WI38 (cell line): ENCODE results near the gene CDC16.

Experiments
- H3K4me3 ChIP-seq: 2 replicates; pipeline ENCODE4 v1.5.1; 2011; ENCODE audit warnings: low read depth, mild to moderate bottlenecking, control low read depth, low read length
- CTCF ChIP-seq: IDR thresholded peaks from 2 replicates; pipeline ENCODE4 v1.5.1; 2012; ENCODE audit warnings: low read depth, mild to moderate bottlenecking, control low read depth, low read length

The CDC16 gene

DNA sequence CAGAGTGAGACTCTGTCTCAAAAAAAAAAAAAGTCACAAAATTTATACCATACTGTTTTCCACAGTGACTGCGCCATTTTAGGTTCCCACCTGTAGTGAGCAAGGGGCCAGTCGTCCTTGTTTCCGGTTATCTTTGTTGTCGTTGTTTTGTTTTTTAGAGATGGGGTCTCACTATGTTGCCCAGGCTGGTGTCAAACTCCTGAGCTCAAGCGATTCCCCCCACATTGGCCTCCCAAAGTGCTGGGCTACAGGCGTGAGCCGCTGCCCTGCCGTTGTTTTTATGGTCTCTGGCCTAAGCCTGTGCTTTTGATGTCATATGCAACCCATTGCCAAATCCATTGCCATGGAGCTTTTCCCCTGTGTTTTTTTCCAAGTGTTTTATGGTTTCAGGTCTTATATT is 50.0 kb downstream of the CDC16 start:
- no peak for TF ChIP-seq CTCF
- no peak overlapping the region for H3K4me3 ChIP-seq

DNA sequence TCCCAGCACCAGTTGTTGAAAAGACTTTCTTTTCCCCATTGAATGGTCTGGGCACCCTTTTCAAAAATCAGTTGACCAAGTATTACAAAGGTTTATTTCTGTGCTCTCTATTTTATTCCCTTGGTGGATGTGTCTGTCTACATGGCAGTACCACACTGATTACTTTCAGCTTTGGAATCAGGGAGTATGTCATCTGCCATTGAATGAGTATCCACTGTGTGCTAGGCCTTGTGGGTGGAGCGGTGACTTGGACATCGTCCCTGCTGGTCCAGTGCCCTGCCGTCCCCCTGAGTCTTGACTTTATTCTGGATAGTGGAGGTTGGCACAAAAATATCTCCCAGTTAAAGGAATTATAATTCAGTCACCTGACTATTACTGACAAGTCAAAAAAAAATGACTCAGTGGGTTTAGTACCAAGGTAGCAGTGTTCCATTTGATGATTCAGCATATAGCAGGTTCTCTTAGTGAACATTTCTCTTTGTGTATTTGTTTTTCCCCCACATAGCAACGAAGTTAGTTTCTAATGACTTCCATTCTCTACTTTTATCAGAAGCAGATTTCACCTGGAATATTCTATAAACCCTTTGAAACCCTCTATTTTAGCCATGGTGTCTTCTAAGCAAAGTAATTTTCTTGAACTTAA is 50.6 kb downstream of the CDC16 start:
- TF ChIP-seq CTCF: no peak
- H3K4me3 ChIP-seq: no peak overlapping the region

- H3K4me3 ChIP-seq: no peak overlapping the region
- TF ChIP-seq CTCF: no peak
Measured at GRCh38 chr13:114286808-114287207, 52.1 kb downstream of the CDC16 start.

DNA sequence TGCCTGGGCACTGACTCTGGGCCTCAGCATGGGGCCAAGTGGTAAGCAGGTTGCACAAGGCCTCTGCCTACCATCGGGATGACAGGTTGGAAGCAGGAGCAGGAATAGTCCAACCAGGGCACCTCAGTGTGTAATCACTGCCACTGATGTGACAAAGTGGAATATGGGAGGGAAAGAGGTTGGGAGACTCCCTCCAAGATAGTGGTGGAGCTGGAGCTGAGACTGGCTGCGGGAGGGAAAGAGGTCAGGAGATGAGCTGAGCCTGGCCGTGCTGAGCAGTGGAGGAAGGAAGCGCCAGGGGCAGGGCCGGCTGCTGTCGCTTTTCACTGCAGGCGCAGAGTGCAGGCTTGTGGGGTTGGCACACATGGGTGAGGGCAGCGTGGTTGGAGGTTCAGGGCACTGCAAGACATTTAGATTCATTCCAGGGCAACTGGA is 53.5 kb downstream of the CDC16 start:
- H3K4me3 ChIP-seq: no peak overlapping the region
- TF ChIP-seq CTCF: no peak

- TF ChIP-seq CTCF: no peak
- H3K4me3 ChIP-seq: no peak overlapping the region
Measured at GRCh38 chr13:114296448-114296847, 61.8 kb downstream of the CDC16 start.

DNA sequence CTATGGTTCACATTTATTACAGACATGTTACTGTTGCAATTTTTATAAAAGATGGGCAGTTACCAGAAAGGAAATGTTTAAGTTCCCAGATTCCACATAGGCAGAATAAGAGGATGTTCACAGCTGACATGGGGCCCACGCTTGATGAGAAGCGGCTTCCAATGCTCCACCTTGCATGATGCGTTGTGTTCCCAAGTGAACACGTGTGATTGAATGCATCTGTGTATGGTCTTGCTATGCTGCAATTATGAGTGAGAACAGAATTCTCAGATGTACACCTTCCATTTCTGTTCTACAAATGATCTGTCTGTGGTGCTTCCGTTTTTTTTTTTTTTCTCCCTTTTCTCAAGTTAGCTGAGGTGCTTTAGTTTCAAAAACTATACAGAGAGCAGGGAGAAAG is 62.2 kb downstream of the CDC16 start:
- TF ChIP-seq CTCF: no peak
- no peak overlapping the region for H3K4me3 ChIP-seq

DNA sequence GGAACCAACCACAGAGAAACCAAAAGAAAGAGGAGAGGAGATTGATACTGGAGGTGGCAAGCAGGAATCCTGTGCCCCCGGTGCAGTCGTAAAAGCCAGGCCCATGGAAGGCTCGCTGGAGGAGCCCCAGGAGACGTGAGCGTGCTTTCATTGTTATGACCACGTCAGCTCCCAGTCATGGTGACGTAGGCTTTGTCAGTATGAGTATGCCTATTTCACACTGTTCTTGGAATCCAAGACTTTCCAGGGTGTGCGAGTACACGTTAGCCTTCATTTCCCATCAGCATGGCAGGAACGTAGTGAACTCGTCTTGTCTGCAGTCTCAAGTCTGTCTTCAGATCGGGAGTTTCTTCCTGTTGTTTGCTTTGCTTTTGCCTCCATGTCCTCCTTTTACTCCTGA is 64.2 kb downstream of the CDC16 start:
- TF ChIP-seq CTCF: no peak

More for the DNA sequence above, 64.2 kb downstream of the CDC16 start:
- no peak overlapping the region for H3K4me3 ChIP-seq
